SU-DHL-6 (cell line): ENCODE measurements around the gene EDDM13.
"Not testable (repeated sequence)": the region's sequence is repeated elsewhere in the genome, so short reads cannot be mapped to it uniquely, and the experiment has no call there.

Source experiments
- H2AFZ ChIP-seq: fragments of 200-600 bp; sonication (generic); 2 replicates; pipeline ENCODE4 v1.6.1; 2014; ENCODE audit warnings: low read depth, mild to moderate bottlenecking, moderate library complexity, mixed read lengths, antibody characterized with exemption, low read length; ENCODE audit not compliant: severe bottlenecking
- H3F3A ChIP-seq: fragments of 200-600 bp; shearing (Covaris generic); 2 replicates; pipeline ENCODE4 v1.6.0; 2016; ENCODE audit warnings: antibody characterized with exemption, mild to moderate bottlenecking; ENCODE audit not compliant: insufficient read depth
- H3K27ac ChIP-seq: fragments of 200-600 bp; sonication (generic); 2 replicates; pipeline ENCODE4 v1.5.1; 2016; ENCODE audit warnings: low read depth, mild to moderate bottlenecking, low read length, moderate library complexity, mixed read lengths
- H3K27me3 ChIP-seq: fragments of 200-600 bp; sonication (generic), shearing (Covaris generic); 2 replicates; pipeline ENCODE4 v1.6.0; 2014; ENCODE audit warnings: mild to moderate bottlenecking, low read length
- H3K36me3 ChIP-seq: fragments of 200-600 bp; sonication (generic); 2 replicates; pipeline ENCODE4 v1.6.1; 2014; ENCODE audit warnings: mild to moderate bottlenecking, low read length, mixed read lengths
- H3K4me2 ChIP-seq: fragments of 300-600, 200-600 bp; shearing (Covaris generic), sonication (generic); 2 replicates; pipeline ENCODE4 v1.6.0; 2014; ENCODE audit warnings: low read length, low read depth, mild to moderate bottlenecking; ENCODE audit not compliant: poor library complexity, severe bottlenecking
- H3K4me3 ChIP-seq: fragments of 200-600 bp; sonication (generic); 2 replicates; pipeline ENCODE4 v1.5.1; 2014; ENCODE audit warnings: antibody characterized with exemption, low read length, mild to moderate bottlenecking, mixed read lengths; ENCODE audit not compliant: insufficient read depth, poor library complexity, severe bottlenecking
- H3K79me2 ChIP-seq: fragments of 200-600 bp; sonication (generic); 2 replicates; pipeline ENCODE4 v1.6.1; 2014; ENCODE audit warnings: mild to moderate bottlenecking, low read length, moderate library complexity; ENCODE audit not compliant: insufficient read depth
- H3K9ac ChIP-seq: fragments of 200-600 bp; sonication (generic); 2 replicates; pipeline ENCODE4 v1.7.0; 2014; ENCODE audit warnings: mild to moderate bottlenecking, low read length
- H3K9me2 ChIP-seq: fragments of 200-600 bp; sonication (generic); replicated peaks from 2 replicates; pipeline ENCODE4 v1.6.1; 2014; ENCODE audit warnings: low read length; ENCODE audit not compliant: insufficient read depth
- H3K9me3 ChIP-seq: fragments of 200-600 bp; sonication (generic); 2 replicates; pipeline ENCODE4 v1.6.1; 2014; ENCODE audit warnings: low read length, mixed read lengths; ENCODE audit not compliant: insufficient read depth
- H4K20me1 ChIP-seq: fragments of 200-600 bp; sonication (generic); 2 replicates; pipeline ENCODE4 v1.6.1; 2014; ENCODE audit warnings: low read depth, mild to moderate bottlenecking, antibody characterized with exemption, low read length, moderate library complexity, mixed read lengths
- CTCF ChIP-seq: fragments of 200-600 bp; sonication (generic); IDR thresholded peaks from one replicate; pipeline ENCODE4 v1.5.1; 2017; ENCODE audit warnings: antibody characterized with exemption, mild to moderate bottlenecking, low read length, moderate library complexity; ENCODE audit not compliant: insufficient read depth, poor library complexity, severe bottlenecking
- EZH2phosphoT487 ChIP-seq: fragments of 200-600 bp; sonication (generic), shearing (Covaris generic); conservative IDR thresholded peaks from 2 replicates; pipeline ENCODE4 v1.6.1; 2018; ENCODE audit warnings: mild to moderate bottlenecking, antibody characterized with exemption, low read length, moderate library complexity, mixed read lengths

The EDDM13 gene

GRCh38 chr19:56304243-56304642 lies 31.7 kb downstream of the EDDM13 start:
- H3K27me3 ChIP-seq = no peaks in the 10 kb centered on the region
- H3K4me3 ChIP-seq = no peak overlapping the region
- H3K9ac ChIP-seq = no peak overlapping the region
- H3K36me3 ChIP-seq = no peaks in the 10 kb centered on the region; the same call in 1 of the 2 replicates
- no peak overlapping the region for H3K27ac ChIP-seq
- no peaks in the 10 kb centered on the region for H3K9me3 ChIP-seq
- H2AFZ ChIP-seq = no peak overlapping the region
- H4K20me1 ChIP-seq = no peaks in the 10 kb centered on the region
- no peaks in the 10 kb centered on the region for H3F3A ChIP-seq
- H3K4me2 ChIP-seq = no peak overlapping the region
- H3K9me2 ChIP-seq = no peaks in the 10 kb centered on the region
- no peak for TF ChIP-seq EZH2phosphoT487
- TF ChIP-seq CTCF = no peak
- H3K79me2 ChIP-seq = no peaks in the 10 kb centered on the region; the same call in 1 of the 2 replicates

GRCh38 chr19:56306016-56306415 lies 33.5 kb downstream of the EDDM13 start:
- H3K4me2 ChIP-seq = no peak overlapping the region

GRCh38 chr19:56307062-56307461 lies 34.5 kb downstream of the EDDM13 start:
- H2AFZ ChIP-seq, H3K9me3 ChIP-seq, H3K9ac ChIP-seq, H3K27me3 ChIP-seq, H3K79me2 ChIP-seq, H3K36me3 ChIP-seq, H3K9me2 ChIP-seq, H4K20me1 ChIP-seq, H3K27ac ChIP-seq, H3F3A ChIP-seq, H3K4me3 ChIP-seq, H3K4me2 ChIP-seq: not testable (repeated sequence)

More at GRCh38 chr19:56306016-56306415, 33.5 kb downstream of the EDDM13 start:
- H3K36me3 ChIP-seq = no peaks in the 10 kb centered on the region; the same call in 1 of the 2 replicates
- H4K20me1 ChIP-seq = no peaks in the 10 kb centered on the region
- no peak overlapping the region for H3K9ac ChIP-seq
- no peak overlapping the region for H2AFZ ChIP-seq
- no peaks in the 10 kb centered on the region; the same call in 1 of the 2 replicates for H3K79me2 ChIP-seq
- no peaks in the 10 kb centered on the region for H3K9me3 ChIP-seq
- H3K27ac ChIP-seq = no peak overlapping the region
- H3K9me2 ChIP-seq = no peaks in the 10 kb centered on the region
- no peak overlapping the region for H3K4me3 ChIP-seq
- H3F3A ChIP-seq = no peaks in the 10 kb centered on the region; the same call in 1 of the 2 replicates
- TF ChIP-seq CTCF (no peak), EZH2phosphoT487 (no peak)
- H3K27me3 ChIP-seq = no peaks in the 10 kb centered on the region

GRCh38 chr19:56308792-56309191 lies 36.2 kb downstream of the EDDM13 start:
- H3K79me2 ChIP-seq = no peaks in the 10 kb centered on the region; the same call in 1 of the 2 replicates
- no peaks in the 10 kb centered on the region; the same call in 1 of the 2 replicates for H3K36me3 ChIP-seq
- no peaks in the 10 kb centered on the region for H3K9me3 ChIP-seq
- no peak overlapping the region for H3K4me2 ChIP-seq
- no peaks in the 10 kb centered on the region; the same call in 1 of the 2 replicates for H3F3A ChIP-seq
- no peaks in the 10 kb centered on the region for H4K20me1 ChIP-seq
- TF ChIP-seq CTCF (no peak), EZH2phosphoT487 (no peak)
- no peak overlapping the region for H3K27ac ChIP-seq
- no peaks in the 10 kb centered on the region for H3K27me3 ChIP-seq
- H2AFZ ChIP-seq = no peak overlapping the region
- H3K9ac ChIP-seq = no peak overlapping the region
- H3K4me3 ChIP-seq = no peak overlapping the region
- no peaks in the 10 kb centered on the region for H3K9me2 ChIP-seq
